Muscle of leg (tissue), 11 donors: ENCODE measurements around the gene SLC35B2. TPM values are rescaled to one million over a fixed set of nuclear protein-coding genes. Genes with fewer than 3 reads are reported as not detected.

ENCODE experiments used
- DNase-seq: peaks from one replicate; pipeline ENCODE4 v3.0.0; 2013
- H3K27ac ChIP-seq: one replicate; pipeline ENCODE4 v1.5.1; 2013; ENCODE audit warnings: mild to moderate bottlenecking, low read length, control low read depth
- H3K27me3 ChIP-seq: one replicate; pipeline ENCODE4 v1.6.1; 2013; ENCODE audit warnings: low read length; ENCODE audit not compliant: control insufficient read depth, insufficient read depth
- H3K36me3 ChIP-seq: one replicate; pipeline ENCODE4 v1.6.1; 2013; ENCODE audit warnings: low read length; ENCODE audit not compliant: control insufficient read depth, insufficient read depth
- H3K4me1 ChIP-seq: one replicate; pipeline ENCODE4 v1.6.1; 2013; ENCODE audit warnings: low read length; ENCODE audit not compliant: control insufficient read depth, insufficient read depth
- H3K4me3 ChIP-seq: one replicate; pipeline ENCODE4 v1.5.1; 2013; ENCODE audit warnings: low read length, control low read depth
- H3K9me3 ChIP-seq: replicated peaks from 2 replicates; pipeline ENCODE4 v1.6.1; 2013; ENCODE audit warnings: low read depth, low read length; ENCODE audit not compliant: control insufficient read depth
- WGBS: methylation state at CpG from one replicate; pipeline ENCODE4 v1.1.5; 2013; ENCODE audit warnings: missing lambda C conversion rate; ENCODE audit not compliant: insufficient coverage; 5-methylcytosine and 5-hydroxymethylcytosine counted together
- polyA plus RNA-seq, 8 donors: library from polyadenylated mRNA; unstranded; fragments of 120-200 nt; gene quantifications; one replicate each; pipeline versions ENCODE4 v1.2.1 to v1.2.3, GENCODE V29; 2013; ENCODE audit warnings: inconsistent platforms in 1 of 8, low replicate concordance in 1 of 8; ENCODE audit not compliant: insufficient read length in 8 of 8, insufficient read depth in 1 of 8
- total RNA-seq: library from RNA; stranded (reverse); fragments of 120-200 nt; gene quantifications from one replicate; pipeline ENCODE4 v1.2.4, GENCODE V29; 2013

Gene SLC35B2
- total and polyA plus RNA-seq, 9 donors: 27.6 to 42.4 (median 34.8) TPM

GRCh38 chr6:44275749-44276648 is 18.7 kb upstream of the SLC35B2 start:
- H3K27me3 ChIP-seq: peaks cover 78% of the 10 kb centered on the region
- DNase-seq: peak; percentile 54
- WGBS: 6% methylated on average over 107 of the region's 109 CpGs
- H3K4me1 ChIP-seq: peaks cover 9% of the 10 kb centered on the region
- no peaks in the 10 kb centered on the region for H3K9me3 ChIP-seq
- H3K36me3 ChIP-seq: no peaks in the 10 kb centered on the region
- no peak overlapping the region for H3K4me3 ChIP-seq
- H3K27ac ChIP-seq: no peak overlapping the region

GRCh38 chr6:44275271-44275748 is 18.0 kb upstream of the SLC35B2 start:
- Histone ChIP-seq H3K4me3 (no peak overlapping the region), H3K9me3 (no peaks in the 10 kb centered on the region), H3K27ac (no peak overlapping the region), H3K36me3 (no peaks in the 10 kb centered on the region), H3K4me1 (peaks cover 9% of the 10 kb centered on the region), H3K27me3 (peaks cover 80% of the 10 kb centered on the region)
- no peak for DNase-seq
- WGBS: 80% methylated on average over 59 of the region's 59 CpGs

GRCh38 chr6:44273617-44274016 is 16.3 kb upstream of the SLC35B2 start:
- Histone ChIP-seq H3K4me1 (peaks cover 9% of the 10 kb centered on the region), H3K9me3 (no peaks in the 10 kb centered on the region), H3K27ac (no peak overlapping the region), H3K4me3 (no peak overlapping the region), H3K27me3 (peaks cover 83% of the 10 kb centered on the region), H3K36me3 (no peaks in the 10 kb centered on the region)
- DNase-seq: no peak
- no CpG with 5 or more reads among the region's 1 CpG for WGBS

- DNase-seq: no peak
- 90% methylated on average over 17 of the region's 23 CpGs for WGBS
- Histone ChIP-seq H3K4me3 (no peak overlapping the region), H3K27ac (no peak overlapping the region), H3K9me3 (no peaks in the 10 kb centered on the region), H3K27me3 (peaks cover 85% of the 10 kb centered on the region), H3K4me1 (peaks cover 9% of the 10 kb centered on the region), H3K36me3 (no peaks in the 10 kb centered on the region)
Observed at GRCh38 chr6:44272999-44273566, 15.8 kb upstream of the SLC35B2 start.

GRCh38 chr6:44272529-44272928 is 15.2 kb upstream of the SLC35B2 start:
- H3K36me3 ChIP-seq: no peaks in the 10 kb centered on the region
- peaks cover 9% of the 10 kb centered on the region for H3K4me1 ChIP-seq
- peaks cover 81% of the 10 kb centered on the region for H3K27me3 ChIP-seq
- no peak overlapping the region for H3K4me3 ChIP-seq
- H3K27ac ChIP-seq: no peak overlapping the region
- no peak for DNase-seq
- 71% methylated on average over 3 of the region's 3 CpGs for WGBS
- H3K9me3 ChIP-seq: no peaks in the 10 kb centered on the region

GRCh38 chr6:44271914-44272313 is 14.6 kb upstream of the SLC35B2 start:
- Histone ChIP-seq H3K4me1 (peaks cover 8% of the 10 kb centered on the region), H3K27me3 (peaks cover 75% of the 10 kb centered on the region), H3K27ac (no peak overlapping the region), H3K9me3 (no peaks in the 10 kb centered on the region), H3K36me3 (no peaks in the 10 kb centered on the region), H3K4me3 (no peak overlapping the region)
- no CpG with 5 or more reads among the region's 3 CpGs for WGBS
- DNase-seq: no peak

GRCh38 chr6:44271406-44271723 is 14.0 kb upstream of the SLC35B2 start:
- 73% methylated on average over 4 of the region's 6 CpGs for WGBS
- no peak overlapping the region for H3K27ac ChIP-seq
- H3K9me3 ChIP-seq: no peaks in the 10 kb centered on the region
- peaks cover 72% of the 10 kb centered on the region for H3K27me3 ChIP-seq
- H3K4me1 ChIP-seq: peaks cover 5% of the 10 kb centered on the region
- H3K36me3 ChIP-seq: no peaks in the 10 kb centered on the region
- no peak overlapping the region for H3K4me3 ChIP-seq
- DNase-seq: no peak

DNA sequence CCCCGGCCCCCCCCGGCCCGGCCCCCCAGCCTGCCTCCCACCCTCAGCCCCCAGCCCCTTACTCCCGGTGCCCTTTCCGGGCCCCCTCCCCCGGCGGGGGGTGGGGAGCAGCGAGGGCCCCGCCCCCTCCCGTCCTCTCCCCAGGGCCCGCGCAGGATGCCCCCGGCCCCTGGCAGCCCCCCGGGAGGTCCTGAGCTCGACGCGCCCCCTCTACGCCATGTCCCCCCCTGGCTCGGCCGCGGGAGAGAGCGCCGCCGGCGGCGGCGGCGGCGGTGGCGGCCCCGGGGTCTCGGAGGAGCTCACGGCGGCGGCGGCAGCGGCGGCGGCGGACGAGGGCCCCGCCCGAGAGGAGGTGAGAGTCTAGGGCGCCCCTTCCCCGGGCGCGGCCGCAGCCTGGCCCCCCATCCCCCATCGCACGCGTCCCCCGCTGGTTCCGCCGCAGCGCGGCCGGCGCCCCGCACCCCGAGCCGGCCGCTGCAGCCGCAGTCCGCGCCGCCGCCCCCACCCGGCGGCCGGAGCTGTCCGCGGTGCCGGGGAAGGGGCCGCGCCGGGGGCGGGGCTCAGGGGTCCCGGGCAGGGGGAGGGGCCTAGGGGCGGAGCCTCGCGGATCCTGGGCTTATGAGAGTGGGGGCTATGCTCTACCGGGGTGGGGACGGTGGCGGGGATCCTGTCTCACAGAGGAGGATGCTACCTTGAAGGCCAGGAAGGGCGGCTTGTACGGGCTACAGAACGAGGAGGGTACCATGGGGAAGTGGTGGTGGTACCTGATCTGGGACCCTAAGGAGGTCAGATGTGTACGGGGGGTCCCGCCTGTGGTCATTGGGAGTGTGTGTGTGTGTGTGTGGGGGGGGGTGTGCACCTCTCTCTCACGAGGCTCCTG is 13.4 kb upstream of the SLC35B2 start:
- Histone ChIP-seq H3K4me3 (no peak overlapping the region), H3K4me1 (peaks cover 2% of the 10 kb centered on the region), H3K9me3 (no peaks in the 10 kb centered on the region), H3K36me3 (no peaks in the 10 kb centered on the region), H3K27me3 (peaks cover 70% of the 10 kb centered on the region), H3K27ac (no peak overlapping the region)
- no peak for DNase-seq
- WGBS: under 1% methylated on average over 64 of the region's 90 CpGs

DNA sequence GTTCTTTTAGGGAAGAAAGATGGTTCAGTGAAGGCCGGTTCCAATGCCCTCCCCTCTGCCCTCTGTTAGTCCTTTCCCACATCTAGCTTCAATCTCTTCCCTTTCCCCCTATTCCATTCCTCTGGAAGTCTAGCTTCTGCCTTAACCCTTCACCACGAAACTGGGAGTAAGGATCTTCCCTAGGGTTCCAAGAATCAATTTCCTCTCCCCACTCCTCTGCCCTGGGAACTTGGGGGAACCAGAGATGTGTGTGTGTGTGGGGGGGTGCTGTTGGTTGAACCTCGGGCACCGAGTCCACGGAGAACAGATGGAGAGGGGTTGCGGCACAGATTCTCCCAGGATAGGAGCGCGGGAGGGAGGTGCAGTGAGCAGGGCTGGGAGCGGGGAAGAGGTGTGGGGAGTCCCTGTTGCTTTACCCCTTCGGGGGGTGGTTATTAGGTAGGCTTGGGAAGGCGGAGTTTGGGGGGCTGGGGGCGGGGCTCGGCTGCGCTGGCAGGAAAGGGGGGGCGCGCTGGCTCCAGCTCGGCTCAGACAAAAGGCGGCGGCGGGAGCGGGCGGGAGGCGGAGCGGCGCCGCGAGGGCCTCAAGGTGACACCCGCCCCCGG is 12.7 kb upstream of the SLC35B2 start, which contains the start of gene TMEM151B:
TSS of gene TMEM151B (plus strand) at position 530 of the 605 bp plus-strand sequence. CDS start 293 bp downstream, outside the sequence.
- Histone ChIP-seq H3K4me1 (peaks cover under 1% of the 10 kb centered on the region), H3K27ac (no peak within 1 kb of the TSS), H3K9me3 (no peaks in the 10 kb centered on the region), H3K36me3 (no peaks in the 10 kb centered on the region), H3K27me3 (peaks cover 63% of the 10 kb centered on the region), H3K4me3 (no peak within 1 kb of the TSS)
- 13% methylated on average over 11 of the region's 29 CpGs for WGBS
- no peak for DNase-seq
